Right lobe of liver (tissue), 4 donors: ENCODE measurements around the gene CREB3L2.

ENCODE experiments used
- CTCF ChIP-seq, 4 donors: fragments of 200-600 bp in 3 of 4; fragments of 450-650 bp in 1 of 4; IDR thresholded peaks; one replicate each; pipeline versions ENCODE4 v1.5.1 to v1.8.0; 2016 to 2022; ENCODE audit warnings: antibody characterized with exemption in 4 of 4, mild to moderate bottlenecking in 2 of 4
- POLR2A ChIP-seq: fragments of 450-650 bp; IDR thresholded peaks from one replicate; pipeline ENCODE4 v1.6.1; 2017; ENCODE audit warnings: antibody characterized with exemption, mild to moderate bottlenecking
- donor health status: DM: no; HTN: no; CAD: no.
- donor health status: DM: no; HTN: no; CAD: no.
- donor health status: DM: no; HTN: yes; CAD: no.

DNA sequence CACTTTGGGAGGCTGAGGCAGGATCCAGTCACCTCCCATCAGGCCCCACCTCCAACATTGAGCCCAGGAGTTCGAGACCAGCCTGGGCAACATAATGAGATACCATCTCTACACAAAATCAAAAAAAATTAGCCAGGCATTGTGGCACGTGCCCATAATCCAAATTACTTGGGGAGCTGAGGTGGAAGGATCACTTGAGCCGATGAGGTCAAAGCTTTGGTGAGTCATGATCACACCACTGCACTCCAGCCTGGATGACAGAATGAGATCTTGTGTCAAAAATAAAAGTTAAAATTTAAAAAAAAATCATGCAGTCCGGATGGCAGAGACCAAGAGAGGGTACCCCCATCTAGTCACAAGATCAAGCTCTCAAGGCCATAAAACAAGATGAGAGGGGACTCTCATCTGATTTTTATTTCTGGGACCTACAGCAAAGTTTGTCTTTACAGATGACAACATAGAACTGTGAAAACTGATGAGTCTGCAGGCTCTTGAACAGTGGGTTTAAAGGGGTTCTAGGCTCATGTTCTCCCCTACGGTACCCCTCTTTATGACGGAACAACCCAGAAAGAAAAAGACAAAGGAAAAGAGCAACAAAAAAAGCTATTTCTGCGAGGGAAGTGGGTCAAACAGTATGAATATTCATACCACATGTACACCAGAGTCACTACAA is 28.9 kb upstream of the CREB3L2 start:
- TF ChIP-seq CTCF (IDR thresholded peaks at IDR 0.05) = no peak
- TF ChIP-seq POLR2A = no peak
